Lower lobe of right lung (tissue), 2 donors: Measurements from ENCODE around the gene ANKRD17. TPM values are rescaled to one million over a fixed set of nuclear protein-coding genes. Genes with fewer than 3 reads are reported as not detected.
"Not testable (repeated sequence)": the region's sequence is repeated elsewhere in the genome, so short reads cannot be mapped to it uniquely, and the experiment has no call there.

Source experiments
- ATAC-seq, 2 donors: fragments of 200-7000 bp; cut with Tn5 transposase; one replicate each; pipeline ENCODE4 v1.9.1; 2020 to 2022; ENCODE audit warnings: mild to moderate bottlenecking in 2 of 2, moderate library complexity in 2 of 2
- DNase-seq: peaks from one replicate; pipeline ENCODE4 v3.0.0-alpha.2; 2020
- H3K27ac ChIP-seq: fragments of 200-600 bp; one replicate; pipeline ENCODE4 v1.8.0; 2022
- H3K27me3 ChIP-seq: fragments of 200-600 bp; one replicate; pipeline ENCODE4 v1.8.0; 2022; ENCODE audit warnings: low read depth
- H3K36me3 ChIP-seq: fragments of 200-600 bp; one replicate; pipeline ENCODE4 v1.8.0; 2022; ENCODE audit warnings: mild to moderate bottlenecking
- H3K4me1 ChIP-seq: fragments of 200-600 bp; one replicate; pipeline ENCODE4 v1.8.0; 2022
- H3K4me3 ChIP-seq: fragments of 200-600 bp; one replicate; pipeline ENCODE4 v1.8.0; 2022; ENCODE audit warnings: mild to moderate bottlenecking
- H3K9me3 ChIP-seq: fragments of 200-600 bp; one replicate; pipeline ENCODE4 v1.8.0; 2022
- intact Hi-C: fragments of 100-400 bp; cut with DNase I; formaldehyde crosslinking; loops from one replicate; pipeline ENCODE4 v1.11.0; 2022
- long read RNA-seq: library from polyadenylated mRNA; unstranded; transcript quantifications from one replicate; pipeline ENCODE4 v2.0.0, GENCODE V29; 2021
- total RNA-seq: library from RNA; stranded (reverse); fragmentation: NEBNext Ultra II Directional; extraction: Animal tissue kit (Norgen Biotek cat#: 25700); gene quantifications from one replicate; pipeline ENCODE4 v1.2.1, GENCODE V29; 2021
- TF ChIP-seq, protein P1 (sequence below): fragments of 200-600 bp; IDR thresholded peaks from one replicate; pipeline ENCODE4 v1.8.0; 2022; ENCODE audit warnings: antibody characterized with exemption, mild to moderate bottlenecking
- donor health status: DM: no; HTN: yes; CAD: no; lungs with severe emphysema.

The ANKRD17 gene, protein sequence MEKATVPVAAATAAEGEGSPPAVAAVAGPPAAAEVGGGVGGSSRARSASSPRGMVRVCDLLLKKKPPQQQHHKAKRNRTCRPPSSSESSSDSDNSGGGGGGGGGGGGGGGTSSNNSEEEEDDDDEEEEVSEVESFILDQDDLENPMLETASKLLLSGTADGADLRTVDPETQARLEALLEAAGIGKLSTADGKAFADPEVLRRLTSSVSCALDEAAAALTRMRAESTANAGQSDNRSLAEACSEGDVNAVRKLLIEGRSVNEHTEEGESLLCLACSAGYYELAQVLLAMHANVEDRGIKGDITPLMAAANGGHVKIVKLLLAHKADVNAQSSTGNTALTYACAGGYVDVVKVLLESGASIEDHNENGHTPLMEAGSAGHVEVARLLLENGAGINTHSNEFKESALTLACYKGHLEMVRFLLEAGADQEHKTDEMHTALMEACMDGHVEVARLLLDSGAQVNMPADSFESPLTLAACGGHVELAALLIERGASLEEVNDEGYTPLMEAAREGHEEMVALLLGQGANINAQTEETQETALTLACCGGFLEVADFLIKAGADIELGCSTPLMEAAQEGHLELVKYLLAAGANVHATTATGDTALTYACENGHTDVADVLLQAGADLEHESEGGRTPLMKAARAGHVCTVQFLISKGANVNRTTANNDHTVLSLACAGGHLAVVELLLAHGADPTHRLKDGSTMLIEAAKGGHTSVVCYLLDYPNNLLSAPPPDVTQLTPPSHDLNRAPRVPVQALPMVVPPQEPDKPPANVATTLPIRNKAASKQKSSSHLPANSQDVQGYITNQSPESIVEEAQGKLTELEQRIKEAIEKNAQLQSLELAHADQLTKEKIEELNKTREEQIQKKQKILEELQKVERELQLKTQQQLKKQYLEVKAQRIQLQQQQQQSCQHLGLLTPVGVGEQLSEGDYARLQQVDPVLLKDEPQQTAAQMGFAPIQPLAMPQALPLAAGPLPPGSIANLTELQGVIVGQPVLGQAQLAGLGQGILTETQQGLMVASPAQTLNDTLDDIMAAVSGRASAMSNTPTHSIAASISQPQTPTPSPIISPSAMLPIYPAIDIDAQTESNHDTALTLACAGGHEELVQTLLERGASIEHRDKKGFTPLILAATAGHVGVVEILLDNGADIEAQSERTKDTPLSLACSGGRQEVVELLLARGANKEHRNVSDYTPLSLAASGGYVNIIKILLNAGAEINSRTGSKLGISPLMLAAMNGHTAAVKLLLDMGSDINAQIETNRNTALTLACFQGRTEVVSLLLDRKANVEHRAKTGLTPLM (N-terminal part only)
- 57.4 TPM for total RNA-seq
- long read RNA-seq, partial matches to known transcripts: 67 of 85 reads
- long read RNA-seq, other reads (novel, unspliced or antisense): 18 of 85 reads

DNA sequence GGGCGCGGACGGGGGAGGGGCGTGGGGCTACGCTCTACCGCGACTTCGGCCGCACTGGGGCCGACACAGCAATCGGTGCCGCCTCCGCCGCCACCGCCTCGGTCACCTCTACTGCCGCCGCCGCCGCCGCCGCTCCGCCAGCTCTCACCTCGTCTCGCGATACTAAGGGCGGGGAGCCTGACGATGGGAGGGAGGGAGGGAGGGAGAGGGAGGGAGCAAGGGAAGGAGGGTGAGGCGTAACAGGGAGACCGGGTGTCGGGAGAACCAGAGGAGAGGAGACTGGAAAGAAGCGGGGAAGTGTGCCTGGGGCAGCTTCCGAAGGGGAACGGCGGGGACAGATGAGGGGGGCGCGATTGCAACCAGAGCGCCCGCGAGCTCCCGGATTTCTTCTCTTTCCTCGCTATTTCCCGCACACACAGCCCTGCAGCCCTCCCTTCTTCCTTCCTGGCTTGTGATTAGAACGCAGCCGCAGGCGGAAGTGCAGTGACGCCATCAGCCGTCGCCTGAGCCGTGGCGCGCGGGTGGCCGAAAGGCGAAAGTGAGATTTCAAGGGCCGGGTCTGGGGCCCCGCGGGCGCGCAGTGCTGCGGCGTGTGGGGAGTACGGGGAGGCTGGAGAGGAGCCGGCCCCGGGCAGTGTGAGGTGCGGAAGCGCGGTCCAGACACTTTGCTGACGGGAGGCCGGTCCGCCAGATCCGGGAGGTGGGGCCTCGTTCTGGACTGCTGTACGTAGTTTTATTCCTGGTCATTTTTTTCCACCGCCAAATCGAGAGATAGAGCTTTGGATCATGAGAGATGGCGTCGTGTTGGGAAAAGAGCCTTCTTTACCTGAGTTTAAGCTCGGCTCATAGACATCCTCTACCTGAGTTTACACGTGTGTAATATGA, at the start of gene ANKRD17:
Gene ANKRD17, minus strand, starts transcription at position 113 of the 885 bp plus-strand sequence. CDS start 130 bp downstream, outside the sequence.
- ATAC-seq (peak; percentile 94 to 96), DNase-seq (peak; percentile 97)
- peaks cover 45% of the 10 kb centered on the region for H3K4me1 ChIP-seq
- intact Hi-C loops: no loop called here
- H3K9me3 ChIP-seq: no peaks in the 10 kb centered on the region
- TF ChIP-seq, protein P1, sequence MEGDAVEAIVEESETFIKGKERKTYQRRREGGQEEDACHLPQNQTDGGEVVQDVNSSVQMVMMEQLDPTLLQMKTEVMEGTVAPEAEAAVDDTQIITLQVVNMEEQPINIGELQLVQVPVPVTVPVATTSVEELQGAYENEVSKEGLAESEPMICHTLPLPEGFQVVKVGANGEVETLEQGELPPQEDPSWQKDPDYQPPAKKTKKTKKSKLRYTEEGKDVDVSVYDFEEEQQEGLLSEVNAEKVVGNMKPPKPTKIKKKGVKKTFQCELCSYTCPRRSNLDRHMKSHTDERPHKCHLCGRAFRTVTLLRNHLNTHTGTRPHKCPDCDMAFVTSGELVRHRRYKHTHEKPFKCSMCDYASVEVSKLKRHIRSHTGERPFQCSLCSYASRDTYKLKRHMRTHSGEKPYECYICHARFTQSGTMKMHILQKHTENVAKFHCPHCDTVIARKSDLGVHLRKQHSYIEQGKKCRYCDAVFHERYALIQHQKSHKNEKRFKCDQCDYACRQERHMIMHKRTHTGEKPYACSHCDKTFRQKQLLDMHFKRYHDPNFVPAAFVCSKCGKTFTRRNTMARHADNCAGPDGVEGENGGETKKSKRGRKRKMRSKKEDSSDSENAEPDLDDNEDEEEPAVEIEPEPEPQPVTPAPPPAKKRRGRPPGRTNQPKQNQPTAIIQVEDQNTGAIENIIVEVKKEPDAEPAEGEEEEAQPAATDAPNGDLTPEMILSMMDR: peak; percentile 30
- peak within 1 kb of the TSS; percentile 82 for H3K4me3 ChIP-seq
- H3K36me3 ChIP-seq: peaks cover 6% of the 10 kb centered on the region
- H3K27me3 ChIP-seq: no peaks in the 10 kb centered on the region
- H3K27ac ChIP-seq: peak within 1 kb of the TSS; percentile 96

DNA sequence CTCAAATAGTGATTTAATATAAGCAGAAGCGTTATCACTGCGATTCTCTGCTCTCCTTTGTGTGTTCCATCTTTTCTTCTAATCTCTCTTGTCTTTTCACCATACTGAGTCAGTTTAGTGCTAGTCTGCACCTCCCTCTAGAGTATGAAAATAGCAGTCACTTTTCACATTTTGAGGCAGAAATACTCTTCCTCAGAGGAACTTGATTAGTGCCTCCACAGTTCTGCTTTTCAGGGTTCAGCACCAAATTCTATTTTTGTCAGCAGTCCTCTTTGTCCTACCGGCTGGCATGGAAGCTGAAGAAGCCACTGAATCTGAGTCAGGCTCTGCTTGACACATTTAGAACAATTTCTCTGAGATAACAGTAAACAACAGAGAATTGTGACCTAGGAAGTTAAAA, 49.7 kb upstream of the ANKRD17 start:
- Histone ChIP-seq H3K36me3 (no peaks in the 10 kb centered on the region), H3K4me3 (no peak overlapping the region), H3K4me1 (no peaks in the 10 kb centered on the region), H3K27me3 (no peaks in the 10 kb centered on the region), H3K9me3 (no peaks in the 10 kb centered on the region), H3K27ac (no peak overlapping the region)
- intact Hi-C loops: no loop called here
- ATAC-seq (no peak), DNase-seq (no peak)
- TF ChIP-seq, protein P1: no peak

DNA sequence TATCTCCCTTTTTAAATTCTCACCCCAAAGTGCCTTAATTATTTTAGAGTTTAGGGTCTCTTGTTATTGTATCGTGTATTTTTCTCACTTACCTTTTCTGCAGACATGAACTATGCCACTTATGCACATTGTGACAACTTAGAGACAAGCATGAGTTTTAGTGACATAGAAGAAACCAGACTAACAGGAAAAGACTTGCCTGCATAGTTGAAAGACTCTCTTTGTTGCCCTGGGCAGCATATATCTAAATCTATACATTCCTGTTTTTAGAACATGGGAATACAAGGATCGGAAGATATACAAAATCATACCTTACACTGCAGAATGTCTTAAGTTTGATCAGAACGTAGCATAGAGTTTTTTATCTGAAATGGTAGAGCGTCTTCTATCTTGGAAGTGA, 45.1 kb upstream of the ANKRD17 start:
- no peaks in the 10 kb centered on the region for H3K27me3 ChIP-seq
- no peak overlapping the region for H3K4me3 ChIP-seq
- no peaks in the 10 kb centered on the region for H3K36me3 ChIP-seq
- TF ChIP-seq, protein P1: no peak
- ATAC-seq (no peak), DNase-seq (no peak)
- no peak overlapping the region for H3K27ac ChIP-seq
- intact Hi-C loops: no loop called here
- H3K9me3 ChIP-seq: no peaks in the 10 kb centered on the region
- H3K4me1 ChIP-seq: no peaks in the 10 kb centered on the region

DNA sequence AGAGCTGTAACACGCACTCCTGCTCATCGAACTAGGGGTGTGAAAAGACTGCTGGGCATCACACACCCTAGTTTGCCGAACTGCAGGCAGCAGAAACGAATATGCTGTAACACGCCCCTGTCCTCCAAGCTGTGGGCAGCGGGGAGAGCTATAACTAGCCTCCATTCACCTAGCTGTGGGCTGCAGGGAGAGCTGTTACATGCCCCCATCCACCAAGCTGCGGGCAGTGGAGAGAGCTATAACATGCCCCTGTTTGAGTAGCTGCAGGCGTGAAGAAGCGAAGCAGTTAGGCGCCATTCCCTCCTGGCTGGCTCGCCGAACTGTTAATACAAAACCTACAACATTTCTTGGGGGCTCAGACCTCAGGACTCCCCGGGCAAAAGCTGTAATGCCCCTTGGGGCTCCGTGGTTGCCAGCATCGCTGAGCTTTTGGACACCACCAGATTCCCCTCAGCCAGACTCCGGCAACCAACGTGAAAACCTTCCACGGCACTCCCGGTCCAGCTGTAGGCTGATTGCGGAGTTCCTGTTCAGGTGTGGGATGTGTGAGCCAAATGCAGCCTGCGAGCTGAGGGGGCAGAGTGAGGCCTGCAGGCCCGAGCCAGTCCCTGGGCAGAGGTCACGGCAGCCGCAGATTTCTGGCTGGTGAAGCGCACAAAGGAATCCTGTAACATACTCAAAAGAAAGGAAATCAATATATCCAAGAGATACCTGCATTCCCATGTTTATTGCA, 41.1 kb upstream of the ANKRD17 start:
- ATAC-seq (no peak), DNase-seq (no peak)
- Histone ChIP-seq H3K27ac (no peak overlapping the region), H3K4me3 (no peak overlapping the region), H3K9me3 (peaks cover 5% of the 10 kb centered on the region), H3K4me1 (no peaks in the 10 kb centered on the region), H3K27me3 (no peaks in the 10 kb centered on the region), H3K36me3 (no peaks in the 10 kb centered on the region)
- TF ChIP-seq, protein P1: no peak
- intact Hi-C loops: no loop called here

DNA sequence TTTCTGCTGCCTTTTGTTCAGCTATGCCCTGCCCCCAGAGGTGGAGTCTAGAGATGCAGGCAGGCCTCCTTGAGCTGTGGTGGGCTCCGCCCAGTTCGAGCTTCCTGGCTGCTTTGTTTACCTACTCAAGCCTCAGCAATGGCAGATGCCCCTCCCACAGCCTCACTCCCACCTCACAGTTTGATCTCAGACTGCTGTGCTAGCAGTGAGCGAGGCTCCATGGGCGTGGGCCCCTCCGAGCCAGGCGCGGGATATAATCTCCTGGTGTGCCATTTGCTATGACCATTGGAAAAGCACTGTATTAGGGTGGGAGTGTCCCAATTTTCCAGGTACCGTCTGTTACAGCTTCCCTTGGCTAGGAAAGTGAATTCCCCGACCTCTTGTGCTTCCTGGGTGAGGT, 34.1 kb upstream of the ANKRD17 start:
- H3K27me3 ChIP-seq, ATAC-seq, DNase-seq, H3K4me3 ChIP-seq, intact Hi-C loops, H3K27ac ChIP-seq, H3K4me1 ChIP-seq, H3K36me3 ChIP-seq, H3K9me3 ChIP-seq: not testable (repeated sequence)
